Measurements from ENCODE around the gene SLIT3.

SLIT3 gene

GRCh38 chr5:169300468-169301385, at the start of gene SLIT3:
Gene SLIT3 (minus strand): TSS chr5:169301139. CDS start chr5:169300709, 430 bp downstream.
- DNase-seq = no peak

- no peak for DNase-seq
Measured at GRCh38 chr5:169350016-169350415, 49.1 kb upstream of the SLIT3 start.

DNA sequence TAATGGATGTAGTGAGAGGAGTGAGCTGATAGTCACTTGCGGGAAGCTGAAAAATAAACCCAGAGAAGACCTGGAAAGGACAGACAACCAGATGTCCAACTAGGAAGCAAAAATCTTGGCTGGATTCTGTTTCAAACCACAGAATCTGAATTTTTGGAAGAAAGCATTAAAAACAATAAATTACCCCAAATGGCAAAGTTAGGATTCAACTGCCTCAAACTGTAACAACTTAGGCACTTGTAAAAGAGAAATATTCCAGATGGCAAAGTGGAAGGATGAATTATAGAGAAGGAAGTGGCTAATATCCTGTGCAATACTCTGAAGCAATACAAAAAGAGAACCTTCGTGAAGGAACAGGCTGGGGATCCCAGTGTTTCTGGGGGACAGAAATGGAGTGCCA, 46.8 kb upstream of the SLIT3 start:
- DNase-seq = no peak

DNA sequence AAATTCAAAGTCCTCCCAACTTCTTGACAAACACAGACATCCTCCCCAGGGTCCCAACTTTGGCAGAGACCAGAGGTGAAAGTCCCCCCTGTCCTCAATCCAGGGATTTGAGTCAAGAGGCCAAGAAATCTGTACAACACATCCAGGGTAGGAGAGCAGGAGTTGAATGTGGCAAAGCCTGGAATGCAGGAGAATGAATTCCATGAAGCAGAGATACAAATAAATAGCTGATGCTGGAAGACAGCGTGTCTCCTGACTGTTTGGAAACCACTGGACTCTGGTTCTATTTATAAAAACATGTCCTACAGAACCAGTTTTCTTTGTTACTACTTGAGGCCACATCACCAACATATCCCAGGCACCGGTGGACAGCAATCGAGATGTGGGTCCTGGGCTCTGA, 43.7 kb upstream of the SLIT3 start:
- DNase-seq = no peak

GRCh38 chr5:169343766-169344165, 42.8 kb upstream of the SLIT3 start:
- no peak for DNase-seq

DNA sequence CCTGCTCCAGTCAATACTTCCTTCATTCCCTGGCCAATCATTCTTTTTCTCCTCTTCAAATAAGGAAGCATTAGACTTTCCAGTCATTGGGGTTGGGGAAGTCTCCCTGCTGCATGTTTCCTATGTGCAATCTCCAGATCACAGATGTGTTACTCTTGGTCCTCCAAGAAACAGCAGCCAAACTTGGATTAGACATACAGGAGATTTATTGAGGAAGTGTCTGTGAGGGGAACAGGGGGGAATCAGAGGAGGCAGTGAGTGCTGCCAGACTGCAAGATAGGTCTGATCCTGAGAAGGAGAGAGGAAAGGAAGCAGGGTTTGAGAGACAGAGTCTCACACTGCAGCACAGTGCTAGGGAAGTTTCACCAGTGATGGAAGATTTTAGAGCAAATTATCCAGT, 40.6 kb upstream of the SLIT3 start:
- DNase-seq = no peak

GRCh38 chr5:169339869-169340268, 38.9 kb upstream of the SLIT3 start:
- no peak for DNase-seq

DNA sequence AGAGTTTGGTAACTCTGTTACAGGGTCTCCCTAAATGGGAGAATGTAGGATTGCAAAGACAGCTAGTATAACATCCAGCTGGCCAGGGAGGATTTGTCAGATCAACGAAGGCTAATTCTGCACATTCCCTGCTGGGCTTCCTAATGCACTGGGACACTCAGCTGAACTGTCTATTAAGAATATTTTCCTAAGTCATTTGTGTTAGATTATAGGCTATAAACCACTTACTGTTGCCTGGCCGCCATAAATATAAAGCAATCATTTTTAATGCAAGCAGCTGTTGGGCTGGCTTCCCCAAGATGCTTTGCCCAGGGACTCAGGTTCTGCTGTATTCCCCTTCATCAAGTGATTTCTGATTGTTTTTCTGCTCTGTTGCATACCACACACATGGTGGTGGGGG, 35.3 kb upstream of the SLIT3 start:
- DNase-seq = no peak

DNA sequence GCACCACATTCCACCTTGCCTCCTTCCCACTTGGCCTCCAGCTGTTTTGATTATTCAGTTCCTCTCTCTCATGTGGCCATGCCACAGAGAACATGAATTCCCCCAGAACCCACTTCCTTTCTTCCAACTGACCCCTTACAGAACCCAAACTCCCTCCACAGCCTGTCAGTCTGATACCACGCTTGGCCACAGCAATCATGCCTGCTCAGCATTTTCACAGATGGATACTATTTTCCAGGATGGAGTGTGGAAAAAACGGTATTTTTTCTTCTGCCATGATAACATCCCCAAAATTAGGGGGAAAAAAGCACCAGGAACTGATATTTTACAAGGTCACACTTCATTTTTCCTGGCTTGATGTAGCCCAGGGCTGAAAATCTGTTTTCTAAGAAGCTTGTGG, 34.9 kb upstream of the SLIT3 start:
- DNase-seq = no peak

GRCh38 chr5:169333518-169333917, 32.6 kb upstream of the SLIT3 start:
- DNase-seq = no peak

GRCh38 chr5:169331292-169331852, 30.4 kb upstream of the SLIT3 start:
- no peak for DNase-seq

GRCh38 chr5:169328401-169328800, 27.5 kb upstream of the SLIT3 start:
- no peak for DNase-seq

DNA sequence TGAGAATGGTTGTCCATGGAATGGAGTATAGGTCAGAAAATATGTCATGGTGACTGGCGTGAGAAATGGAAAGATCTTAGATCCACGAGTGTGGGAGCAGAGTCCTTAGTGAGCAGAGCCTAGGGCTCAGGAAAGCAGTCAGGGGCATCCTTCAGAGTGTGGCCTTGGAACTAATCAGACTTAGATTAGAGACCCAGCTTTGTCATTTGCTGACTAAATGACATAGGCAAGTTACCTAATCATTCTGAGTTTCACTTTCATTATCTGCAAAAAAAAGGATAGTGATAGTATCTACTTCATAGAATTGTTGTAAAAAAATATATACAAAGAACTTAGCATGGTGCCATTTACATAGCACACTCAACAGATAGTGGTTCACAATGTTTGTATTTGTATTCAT, 24.3 kb upstream of the SLIT3 start:
- no peak for DNase-seq

DNA sequence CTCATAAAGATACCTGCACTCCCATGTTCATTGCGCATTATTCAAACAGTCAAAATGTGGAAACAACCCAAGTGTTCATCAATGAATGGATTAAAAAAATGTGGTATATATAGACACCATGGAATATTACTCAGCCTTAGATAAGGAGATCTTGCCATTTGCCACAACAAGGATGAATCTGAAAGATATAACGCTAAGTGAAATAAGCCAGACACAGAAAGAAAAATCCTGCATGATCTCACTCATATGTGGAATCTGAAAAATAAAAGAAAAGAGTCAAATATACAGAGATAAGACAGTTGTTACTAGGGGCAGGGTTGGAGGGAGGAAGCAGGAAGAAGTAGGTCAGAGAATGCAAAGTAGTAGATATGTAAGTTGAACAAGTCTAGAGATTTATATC, 17.6 kb upstream of the SLIT3 start:
- DNase-seq = no peak

GRCh38 chr5:169307646-169308045, 6.7 kb upstream of the SLIT3 start:
- DNase-seq = no peak

- DNase-seq = no peak
Measured at GRCh38 chr5:169305366-169305765, 4.4 kb upstream of the SLIT3 start.

DNA sequence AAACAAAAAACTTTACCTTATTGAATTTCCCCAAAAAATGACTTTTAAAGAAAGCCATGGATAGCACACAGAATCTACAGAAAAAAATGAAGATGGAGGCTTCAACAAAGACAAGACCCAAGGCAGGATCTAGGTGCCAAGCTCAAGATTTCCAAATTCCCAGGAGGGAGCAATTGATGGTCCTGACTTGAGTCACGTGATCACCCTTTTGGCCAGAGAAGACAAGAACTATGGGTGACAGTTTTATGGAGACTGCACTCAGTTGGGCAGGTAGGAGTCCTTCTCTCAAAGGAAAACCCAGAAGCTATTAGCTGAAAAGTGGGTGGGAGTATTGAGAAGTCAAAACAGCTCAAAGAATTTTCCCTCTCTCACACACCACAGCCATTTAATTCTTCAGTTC, 3.2 kb upstream of the SLIT3 start:
- DNase-seq = no peak

DNA sequence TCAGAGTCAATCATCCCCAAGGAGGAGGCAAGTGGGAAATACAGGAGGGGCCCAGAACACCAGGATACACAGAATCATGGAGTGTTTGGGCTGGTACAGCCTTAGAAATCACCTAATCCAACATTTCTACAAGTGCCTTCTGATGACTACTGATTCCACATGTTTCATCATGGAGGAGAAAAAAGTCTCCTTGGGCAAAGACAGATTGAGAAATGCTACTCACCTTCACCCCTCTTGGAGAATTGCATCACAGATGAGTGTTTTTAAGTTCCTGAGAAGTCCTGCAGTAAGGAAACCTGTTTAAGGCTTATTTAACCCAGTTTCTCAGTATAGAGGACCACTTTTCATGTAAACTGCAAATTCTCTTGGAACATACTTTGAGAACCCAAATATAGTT, 2.2 kb upstream of the SLIT3 start:
- no peak for DNase-seq

- peak; percentile 54 for DNase-seq
Measured at GRCh38 chr5:169302491-169303118, 1.7 kb upstream of the SLIT3 start.

- DNase-seq = no peak
Measured at GRCh38 chr5:169301986-169302385, 1.0 kb upstream of the SLIT3 start.

DNA sequence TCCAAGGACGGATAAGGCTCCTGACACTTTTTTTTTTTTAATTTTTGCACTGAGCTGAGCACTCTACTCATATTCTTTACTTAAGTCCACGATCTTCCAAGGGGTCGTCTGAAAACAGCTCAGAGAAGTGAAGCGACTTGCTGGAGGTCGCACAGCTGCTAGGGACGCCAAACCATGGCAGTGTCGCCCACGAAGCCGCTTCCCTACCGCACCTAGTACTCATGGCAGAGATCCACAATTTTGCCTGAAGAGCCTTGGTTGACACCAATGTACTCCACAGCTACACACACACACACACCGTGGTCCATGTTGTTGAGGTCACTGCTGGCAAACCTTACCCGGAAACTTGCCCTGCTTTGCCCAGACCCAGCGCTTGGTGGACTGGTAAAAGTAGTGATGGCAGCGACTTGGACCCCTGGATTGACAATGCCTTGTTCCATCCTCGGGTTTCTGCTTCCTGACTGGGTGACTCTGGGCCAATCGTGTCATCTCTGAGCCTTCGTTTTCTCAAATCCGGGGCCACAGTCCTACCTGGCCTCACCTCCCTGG, 521 bp upstream of the SLIT3 start:
- DNase-seq = no peak

DNA sequence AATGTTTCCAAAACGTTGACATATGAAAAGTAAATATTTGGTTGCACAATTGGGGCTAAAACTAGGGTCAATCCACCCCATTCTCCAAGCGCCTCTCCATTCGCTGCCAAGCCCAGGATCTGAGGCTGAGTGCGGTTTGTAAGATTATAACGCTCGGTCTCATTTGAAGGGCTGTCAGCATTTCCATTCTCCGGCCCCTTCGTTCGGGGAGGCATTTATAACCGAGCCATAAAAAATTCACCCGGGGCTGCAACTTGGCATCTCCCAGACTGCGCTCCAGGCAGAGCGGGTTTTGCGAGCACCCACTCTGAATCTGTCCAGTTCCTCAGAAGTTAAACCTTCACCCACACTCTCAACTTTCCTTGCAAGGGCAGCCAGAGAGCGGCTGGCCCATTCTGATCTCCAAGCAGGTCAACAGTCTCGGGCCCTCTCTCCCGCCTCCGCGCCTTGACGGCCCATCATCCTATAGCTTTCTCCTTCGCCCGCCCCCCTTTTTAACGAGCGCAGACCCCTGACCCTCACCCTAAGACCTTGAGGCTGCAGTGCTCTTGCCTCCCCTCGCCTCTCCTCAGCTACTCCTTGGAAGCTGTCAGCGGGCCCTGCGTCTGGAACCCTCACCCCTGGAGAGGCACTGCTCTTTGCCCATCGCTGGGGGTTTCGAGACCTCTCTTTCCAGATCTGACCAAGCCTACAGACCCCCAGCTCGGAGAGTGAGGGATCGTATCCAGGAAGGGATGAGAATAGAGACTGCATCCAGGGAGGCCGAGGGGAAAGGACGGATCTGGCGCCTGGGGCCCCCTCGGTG, 1.1 kb downstream of the SLIT3 start:
- DNase-seq = no peak

DNA sequence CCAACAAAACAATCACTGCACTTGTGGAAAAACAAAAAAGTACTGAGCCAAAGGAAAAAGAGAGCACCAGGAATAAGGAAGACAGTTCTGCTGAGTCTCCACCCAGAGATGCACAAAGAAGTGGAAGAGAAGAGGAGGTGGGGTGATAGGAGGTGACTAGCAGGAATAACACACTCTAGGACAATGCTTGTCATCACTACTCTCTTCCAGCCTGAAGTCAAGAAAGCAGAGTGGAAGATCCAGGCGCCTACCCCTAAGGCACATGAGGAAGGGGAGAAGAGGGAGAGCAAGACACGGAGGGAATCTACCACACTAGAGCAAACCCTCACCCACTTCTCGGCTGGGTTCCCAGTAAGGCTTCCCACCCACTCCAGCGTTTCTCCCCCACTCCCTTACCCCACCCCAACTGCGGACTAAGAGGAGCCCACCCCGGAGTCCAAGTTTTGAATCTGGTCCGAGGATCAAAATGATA, 1.7 kb downstream of the SLIT3 start:
- no peak for DNase-seq
